ENCODE results near the gene PSMD13.
"Not testable (repeated sequence)": the region's sequence is repeated elsewhere in the genome, so short reads cannot be mapped to it uniquely, and the experiment has no call there.

GRCh38 chr11:190546-190945 is 46.2 kb upstream of the PSMD13 start:
- not testable (repeated sequence) for TF ChIP-seq SP1 (IDR thresholded peaks at IDR 0.05); TAF1 (conservative IDR thresholded peaks at IDR 0.05)
- TF ChIP-seq, protein P1, sequence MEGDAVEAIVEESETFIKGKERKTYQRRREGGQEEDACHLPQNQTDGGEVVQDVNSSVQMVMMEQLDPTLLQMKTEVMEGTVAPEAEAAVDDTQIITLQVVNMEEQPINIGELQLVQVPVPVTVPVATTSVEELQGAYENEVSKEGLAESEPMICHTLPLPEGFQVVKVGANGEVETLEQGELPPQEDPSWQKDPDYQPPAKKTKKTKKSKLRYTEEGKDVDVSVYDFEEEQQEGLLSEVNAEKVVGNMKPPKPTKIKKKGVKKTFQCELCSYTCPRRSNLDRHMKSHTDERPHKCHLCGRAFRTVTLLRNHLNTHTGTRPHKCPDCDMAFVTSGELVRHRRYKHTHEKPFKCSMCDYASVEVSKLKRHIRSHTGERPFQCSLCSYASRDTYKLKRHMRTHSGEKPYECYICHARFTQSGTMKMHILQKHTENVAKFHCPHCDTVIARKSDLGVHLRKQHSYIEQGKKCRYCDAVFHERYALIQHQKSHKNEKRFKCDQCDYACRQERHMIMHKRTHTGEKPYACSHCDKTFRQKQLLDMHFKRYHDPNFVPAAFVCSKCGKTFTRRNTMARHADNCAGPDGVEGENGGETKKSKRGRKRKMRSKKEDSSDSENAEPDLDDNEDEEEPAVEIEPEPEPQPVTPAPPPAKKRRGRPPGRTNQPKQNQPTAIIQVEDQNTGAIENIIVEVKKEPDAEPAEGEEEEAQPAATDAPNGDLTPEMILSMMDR (IDR thresholded peaks at IDR 0.05; ENCODE audit: low read depth, low read length, missing input control): not testable (repeated sequence)

All from liver (tissue), 3 donors.